GM12878 (cell line): ENCODE results near the gene SCAMP1. TPM values are rescaled to one million over a fixed set of nuclear protein-coding genes. Genes with fewer than 3 reads are reported as not detected.

Experiments
- ATAC-seq: fragments of 200-7000 bp; cut with Tn5 transposase; 3 replicates; pipeline ENCODE4 v1.9.1; 2020; ENCODE audit warnings: mild to moderate bottlenecking, moderate library complexity
- BruUV-seq: library from RNA; stranded (reverse); fragments of 400-500 nt; replicated peaks from 2 replicates; lab custom pipeline; 2021; lab: Mats Ljungman, UMichigan
- CTCF ChIA-PET: fragments of 300-600 bp; sonication (Branson Sonifier 250); formaldehyde crosslinking; extraction: SDS; loops from one replicate; lab custom pipeline; 2021; ENCODE audit warnings: inconsistent platforms; lab: Yijun Ruan, JAX
- POLR2A ChIA-PET: fragments of 350-600 bp; formaldehyde crosslinking; extraction: SDS; loops from one replicate; lab custom pipeline; 2021; ENCODE audit warnings: inconsistent platforms; lab: Charles Lee
- RAD21 ChIA-PET: fragments of 300-600 bp; sonication (Branson Sonifier 250); formaldehyde crosslinking; loops from one replicate; lab custom pipeline; 2023; ENCODE audit warnings: antibody characterized with exemption; ENCODE audit not compliant: unreplicated experiment; lab: Charles Lee
- SMC1A ChIA-PET: fragments of 300-600 bp; sonication (Branson Sonifier 250); formaldehyde crosslinking; loops from one replicate; lab custom pipeline; 2023; ENCODE audit not compliant: unreplicated experiment, uncharacterized antibody; lab: Charles Lee
- DNase-seq: peaks from one replicate; pipeline ENCODE4 v3.0.0-alpha.2; 2011; ENCODE audit warnings: low read depth, low spot score
- FAIRE-seq: peaks from 3 replicates; lab custom pipeline; 2011; peaks lifted over from hg19 to GRCh38; lab: Jason Lieb, UNC
- H2AFZ ChIP-seq: 2 replicates; pipeline ENCODE4 v1.6.0; 2011; ENCODE audit warnings: low read depth, low read length, control low read depth; ENCODE audit not compliant: control insufficient read depth
- H3K27ac ChIP-seq: 2 replicates; pipeline ENCODE4 v1.5.1; 2011; ENCODE audit warnings: control low read depth; ENCODE audit not compliant: control insufficient read depth, insufficient read depth
- H3K27me3 ChIP-seq, 2 experiments: replicated peaks in 1 of 2; 2 replicates each; pipeline versions ENCODE4 v1.6.0 to v1.6.1; 2011; ENCODE audit warnings: low read length in 1 of 2; ENCODE audit not compliant: control insufficient read depth in 2 of 2, insufficient read depth in 2 of 2
- H3K36me3 ChIP-seq, 2 experiments: 2 replicates each; pipeline ENCODE4 v1.5.1; 2011; ENCODE audit warnings: low read length in 1 of 2; ENCODE audit not compliant: control insufficient read depth in 2 of 2, insufficient read depth in 2 of 2
- H3K4me1 ChIP-seq: 2 replicates; pipeline ENCODE4 v1.6.1; 2011; ENCODE audit warnings: mild to moderate bottlenecking, low read length, moderate library complexity, mixed read lengths; ENCODE audit not compliant: control insufficient read depth, insufficient read depth
- H3K4me2 ChIP-seq: 2 replicates; pipeline ENCODE4 v1.6.0; 2011; ENCODE audit warnings: control low read depth; ENCODE audit not compliant: control insufficient read depth, insufficient read depth
- H3K4me3 ChIP-seq: fragments of 200-600 bp; sonication (generic); 2 replicates; pipeline ENCODE4 v1.5.1; 2016
- H3K79me2 ChIP-seq: 2 replicates; pipeline ENCODE4 v1.6.0; 2011; ENCODE audit warnings: low read length; ENCODE audit not compliant: control insufficient read depth, insufficient read depth
- H3K9ac ChIP-seq: 2 replicates; pipeline ENCODE4 v1.8.0; 2011; ENCODE audit warnings: low read length, control low read depth, mixed read lengths; ENCODE audit not compliant: control insufficient read depth, insufficient read depth
- H3K9me3 ChIP-seq: replicated peaks from 3 replicates; pipeline ENCODE4 v1.5.1; 2011; ENCODE audit warnings: mild to moderate bottlenecking, low read length; ENCODE audit not compliant: control insufficient read depth, insufficient read depth
- H4K20me1 ChIP-seq: 2 replicates; pipeline ENCODE4 v1.6.0; 2011; ENCODE audit not compliant: control insufficient read depth, insufficient read depth
- CTCF ChIP-seq, 3 experiments: IDR thresholded peaks in 2 of 3; conservative IDR thresholded peaks in 1 of 3; 2 replicates each; pipeline ENCODE4 v1.5.1; 2011; ENCODE audit warnings: low read depth in 3 of 3, low read length in 3 of 3, mild to moderate bottlenecking in 3 of 3, control low read depth in 2 of 3, moderate library complexity in 2 of 3, inconsistent platforms in 1 of 3, mixed read lengths in 1 of 3; ENCODE audit not compliant: control insufficient read depth in 2 of 3, insufficient read depth in 1 of 3; ENCODE audit errors: extremely low read depth in 1 of 3
- MXI1 ChIP-seq: fragments of 150-350 bp; IDR thresholded peaks from 2 replicates; pipeline ENCODE4 v1.6.1; 2011; ENCODE audit warnings: low read depth, mild to moderate bottlenecking, inconsistent platforms, low read length, improper control_type of control experiment
- RAD21 ChIP-seq: IDR thresholded peaks from 2 replicates; pipeline ENCODE4 v1.6.1; 2011; ENCODE audit warnings: mild to moderate bottlenecking, low read depth, low read length, moderate library complexity; ENCODE audit not compliant: insufficient read depth
- SMC3 ChIP-seq: IDR thresholded peaks from 2 replicates; pipeline ENCODE4 v1.6.1; 2011; ENCODE audit warnings: low read length, improper control_type of control experiment, borderline replicate concordance
- WGBS: methylation state at CpG from one replicate; pipeline ENCODE4 v1.1.6; 2016; ENCODE audit warnings: low lambda C conversion rate; ENCODE audit not compliant: insufficient replicate concordance, insufficient coverage; ENCODE audit errors: missing lambda C conversion rate; 5-methylcytosine and 5-hydroxymethylcytosine counted together
- in situ Hi-C: fragments of 300-500 bp; cut with MboI; formaldehyde crosslinking; loops from 9 replicates; pipeline ENCODE4 v1.14.3; 2018; ENCODE audit warnings: mixed read lengths
- intact Hi-C: fragments of 100-400 bp; cut with micrococcal nuclease; formaldehyde crosslinking; loops from one replicate; pipeline ENCODE4 v1.14.2; 2022; ENCODE audit not compliant: unreplicated experiment
- polyA plus RNA-seq, 11 experiments: library from polyadenylated mRNA; depleted of rRNA in 4 of 11; unstranded in 6 of 11; stranded (reverse) in 5 of 11; fragments of >200 nt; fragmentation: Nextera tagmentation in 4 of 11; fragmentation: Illumina TruSeq in 1 of 11; extraction: Ambion mirVana in 4 of 11; extraction: Trizol in 1 of 11; gene quantifications; 1 replicate in 1 of 11; 2 replicates in 10 of 11; pipeline versions ENCODE4 v1.2.1 to v1.2.3, GENCODE V29; 2011 to 2016; ENCODE audit warnings: inconsistent platforms in 2 of 11, missing spikeins in 2 of 11, low read depth in 1 of 11
- total RNA-seq, 4 experiments: library from RNA; depleted of rRNA in 3 of 4; stranded (reverse); fragments of >200 nt in 3 of 4; fragmentation: Illumina TruSeq in 1 of 4; extraction: Trizol in 1 of 4; gene quantifications; 2 replicates each; pipeline versions ENCODE4 v1.2.1 to v1.2.3, GENCODE V29; 2013 to 2021

SCAMP1 gene
- total and polyA plus RNA-seq, 10 of the 15 experiments (the other 5 are each of a cell fraction or from before 2014, with no cell fraction given): 6.4 to 27.9 (median 20.0) TPM

DNA sequence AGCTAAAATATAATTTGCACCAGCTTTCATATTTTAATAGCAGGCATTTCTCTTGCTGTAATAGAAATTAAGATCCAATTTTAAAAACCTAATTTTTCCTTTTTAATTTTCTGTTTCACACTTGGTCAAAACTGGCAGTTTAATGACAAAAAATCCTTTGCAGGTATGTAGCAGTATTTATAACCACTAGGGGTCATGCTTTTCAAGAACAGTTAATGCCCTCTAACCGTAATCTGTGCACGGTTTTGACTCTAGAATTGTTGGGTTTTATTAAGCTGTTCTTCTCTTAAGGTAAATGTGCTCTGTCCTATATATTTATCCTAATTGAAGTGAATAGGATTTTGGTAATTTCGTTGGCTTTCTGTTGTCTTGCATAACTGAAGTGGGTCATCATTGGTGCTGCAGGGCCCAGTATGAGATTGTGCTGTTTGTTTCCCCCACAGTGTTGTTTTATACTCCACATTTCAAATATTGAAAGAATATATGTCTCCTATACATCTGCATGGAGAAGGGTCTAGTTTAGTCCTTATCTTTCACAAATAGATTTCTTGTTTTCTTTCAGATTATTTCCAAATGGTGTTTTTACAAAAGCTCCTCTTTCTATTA is 107.4 kb downstream of the SCAMP1 start:
- Histone ChIP-seq H3K4me2 (no peak overlapping the region), H3K79me2 (no peaks in the 10 kb centered on the region), H3K36me3 (peaks cover 0 to 6% of the 10 kb centered on the region in 2 experiments; a peak in 2 of 4 replicates), H3K9ac (no peak overlapping the region), H4K20me1 (no peaks in the 10 kb centered on the region), H3K4me1 (no peaks in the 10 kb centered on the region), H3K27ac (no peak overlapping the region), H3K27me3 (no peaks in the 10 kb centered on the region), H3K9me3 (no peaks in the 10 kb centered on the region), H2AFZ (no peak overlapping the region), H3K4me3 (no peak overlapping the region)
- ATAC-seq (peak; percentile 91), FAIRE-seq (peak; percentile 92), DNase-seq (peak; percentile 3)
- no TSS peak for BruUV-seq
- in situ Hi-C loops (no loop called here), intact Hi-C loops (loop anchor here (5.0 kb wide), 2 partner anchors 106 to 146 kb away; partner anchors contain the start of gene SCAMP1)
- POLR2A ChIA-PET: interaction anchor here (0.7 kb wide), 1 partner anchor 70 kb away, joined by 3 read pairs; no protein-coding TSS in a partner anchor
- TF ChIP-seq RAD21 (peak; percentile 76), SMC3 (peak; percentile 67; the same call in 1 of the 2 replicates), MXI1 (no peak), CTCF (IDR thresholded peaks at IDR 0.05 in 2 of 3, conservative IDR thresholded peaks at IDR 0.05 in 1 of 3; ENCODE audit: control insufficient read depth in 2 of 3, extremely low read depth in 1 of 3, insufficient read depth in 1 of 3, low read depth in 3 of 3, low read length in 3 of 3) (peak; percentile 55 to 76 (median 64))
- RAD21 ChIA-PET: interaction anchor here (0.6 to 3.0 kb wide), 19 partner anchors 9 to 665 kb away, joined by 3 to 18 read pairs (median 3); partner anchors contain the start of genes AP3B1 and SCAMP1
- SMC1A ChIA-PET: interaction anchor here (0.6 to 2.8 kb wide), 33 partner anchors 8 to 676 kb away, joined by 3 to 14 read pairs (median 4); no protein-coding TSS in a partner anchor
- CTCF ChIA-PET: interaction anchor here (0.6 to 4.3 kb wide), 70 partner anchors 9 to 665 kb away, joined by 3 to 42 read pairs (median 4); partner anchors contain the start of genes AP3B1 and SCAMP1
- 24% methylated on average over 3 of the region's 3 CpGs for WGBS
